Right lobe of liver (tissue), 4 donors: ENCODE data around the gene PSMB2.

ENCODE experiments used
- POLR2A ChIP-seq: fragments of 450-650 bp; IDR thresholded peaks from one replicate; pipeline ENCODE4 v1.6.1; 2017; ENCODE audit warnings: antibody characterized with exemption, mild to moderate bottlenecking
- TF ChIP-seq, protein P1 (sequence below), 4 donors: fragments of 200-600 bp in 3 of 4; fragments of 450-650 bp in 1 of 4; IDR thresholded peaks; one replicate each; pipeline versions ENCODE4 v1.5.1 to v1.8.0; 2016 to 2022; ENCODE audit warnings: antibody characterized with exemption in 4 of 4, mild to moderate bottlenecking in 2 of 4
- donor health status: DM: no; HTN: no; CAD: no.
- donor health status: DM: no; HTN: no; CAD: no.
- donor health status: DM: no; HTN: yes; CAD: no.

DNA sequence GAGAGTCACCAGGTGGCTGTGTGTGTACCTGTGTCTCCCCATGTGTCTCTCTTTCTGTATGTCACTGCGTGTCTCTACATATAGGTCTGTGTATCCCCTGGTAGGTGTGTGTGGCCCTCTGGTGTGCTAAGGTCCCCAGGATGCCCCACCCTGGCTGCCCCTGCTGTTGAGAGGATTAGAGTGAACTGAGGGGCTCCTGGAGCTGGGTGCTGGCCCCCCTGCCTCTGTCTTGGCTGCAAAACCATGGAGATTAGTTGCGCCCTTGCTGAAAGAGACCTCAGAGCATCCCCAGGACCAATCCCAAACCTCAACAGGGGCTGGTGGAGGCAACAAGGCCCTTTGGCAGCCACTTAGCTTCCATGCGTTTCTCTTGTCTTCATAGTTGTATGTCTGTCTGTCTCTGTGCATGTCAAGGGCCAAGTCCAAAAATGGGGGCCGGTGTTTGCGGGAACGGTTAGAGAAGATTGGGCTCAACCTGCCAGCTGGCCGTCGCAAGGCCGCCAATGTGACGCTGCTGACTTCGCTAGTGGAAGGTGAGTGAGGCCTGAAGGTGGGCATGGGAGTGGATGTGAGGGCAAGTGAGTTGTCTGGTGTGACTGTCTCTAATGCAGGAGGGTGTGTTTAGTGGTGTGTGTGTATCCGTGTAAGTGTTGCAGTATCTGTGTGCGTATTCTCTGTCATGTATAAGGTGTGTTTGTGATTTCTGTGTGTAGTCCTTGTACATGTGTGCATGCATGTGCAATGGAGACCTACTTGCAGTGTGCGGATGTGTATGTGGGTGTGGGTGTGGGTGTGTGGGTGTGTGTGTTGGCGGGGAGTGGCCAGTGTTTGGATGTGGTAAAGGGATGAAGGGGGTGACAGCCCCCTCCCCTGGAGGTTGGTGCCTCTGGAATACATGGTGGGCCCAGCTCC lies 51.6 kb downstream of the PSMB2 start:
- TF ChIP-seq, protein P1, sequence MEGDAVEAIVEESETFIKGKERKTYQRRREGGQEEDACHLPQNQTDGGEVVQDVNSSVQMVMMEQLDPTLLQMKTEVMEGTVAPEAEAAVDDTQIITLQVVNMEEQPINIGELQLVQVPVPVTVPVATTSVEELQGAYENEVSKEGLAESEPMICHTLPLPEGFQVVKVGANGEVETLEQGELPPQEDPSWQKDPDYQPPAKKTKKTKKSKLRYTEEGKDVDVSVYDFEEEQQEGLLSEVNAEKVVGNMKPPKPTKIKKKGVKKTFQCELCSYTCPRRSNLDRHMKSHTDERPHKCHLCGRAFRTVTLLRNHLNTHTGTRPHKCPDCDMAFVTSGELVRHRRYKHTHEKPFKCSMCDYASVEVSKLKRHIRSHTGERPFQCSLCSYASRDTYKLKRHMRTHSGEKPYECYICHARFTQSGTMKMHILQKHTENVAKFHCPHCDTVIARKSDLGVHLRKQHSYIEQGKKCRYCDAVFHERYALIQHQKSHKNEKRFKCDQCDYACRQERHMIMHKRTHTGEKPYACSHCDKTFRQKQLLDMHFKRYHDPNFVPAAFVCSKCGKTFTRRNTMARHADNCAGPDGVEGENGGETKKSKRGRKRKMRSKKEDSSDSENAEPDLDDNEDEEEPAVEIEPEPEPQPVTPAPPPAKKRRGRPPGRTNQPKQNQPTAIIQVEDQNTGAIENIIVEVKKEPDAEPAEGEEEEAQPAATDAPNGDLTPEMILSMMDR (IDR thresholded peaks at IDR 0.05): no peak
- TF ChIP-seq POLR2A: no peak
